Heart right ventricle (tissue), 16 donors: Measurements from ENCODE around the gene WT1. TPM values are rescaled to one million over a fixed set of nuclear protein-coding genes. Genes with fewer than 3 reads are reported as not detected.

Experiments
- ATAC-seq, 8 donors: fragments of 200-7000 bp; cut with Tn5 transposase; one replicate each; pipeline ENCODE4 v1.9.1; 2020; ENCODE audit warnings: mild to moderate bottlenecking in 8 of 8, moderate library complexity in 8 of 8, moderate number of reproducible peaks in 1 of 8
- DNase-seq, 2 donors: peaks; one replicate each; pipeline ENCODE4 v3.0.0-alpha.2; 2020
- H3K27ac ChIP-seq, 10 donors: fragments of 200-600 bp; sonication (generic) in 2 of 10; one replicate each; pipeline versions ENCODE4 v1.5.0 to v1.8.0; 2020 to 2022; ENCODE audit warnings: mild to moderate bottlenecking in 3 of 10
- H3K27me3 ChIP-seq, 7 donors: fragments of 200-600 bp; one replicate each; pipeline ENCODE4 v1.8.0; 2021 to 2022; ENCODE audit warnings: mild to moderate bottlenecking in 2 of 7
- H3K36me3 ChIP-seq, 9 donors: fragments of 200-600 bp; sonication (generic) in 1 of 9; one replicate each; pipeline versions ENCODE4 v1.5.0 to v1.8.0; 2020 to 2022; ENCODE audit warnings: mild to moderate bottlenecking in 2 of 9
- H3K4me1 ChIP-seq, 9 donors: fragments of 200-600 bp; sonication (generic) in 1 of 9; one replicate each; pipeline versions ENCODE4 v1.5.0 to v1.8.0; 2020 to 2022; ENCODE audit warnings: mild to moderate bottlenecking in 4 of 9
- H3K4me3 ChIP-seq, 10 donors: fragments of 200-600 bp; sonication (generic) in 2 of 10; one replicate each; pipeline versions ENCODE4 v1.5.0 to v1.8.0; 2020 to 2022; ENCODE audit warnings: mild to moderate bottlenecking in 7 of 10, moderate library complexity in 2 of 10
- H3K9me3 ChIP-seq, 11 donors: fragments of 200-600 bp in 10 of 11; sonication (generic) in 2 of 11; one replicate each; pipeline versions ENCODE4 v1.5.0 to v1.8.0; 2013 to 2022; ENCODE audit warnings: mild to moderate bottlenecking in 2 of 11, control low read depth in 1 of 11, moderate library complexity in 1 of 11
- WGBS, 2 donors: extraction: QIAGEN DNeasy Blood & Tissue Kit; methylation state at CpG; one replicate each; pipeline ENCODE4 v1.1.7; 2013; ENCODE audit warnings: inconsistent platforms in 1 of 2; 5-methylcytosine and 5-hydroxymethylcytosine counted together
- intact Hi-C, 10 donors: fragments of 100-400 bp; cut with DNase I; formaldehyde crosslinking; loops; one replicate each; pipeline versions ENCODE4 v1.11.1 to v1.14.2; 2022
- polyA plus RNA-seq, 2 donors: library from polyadenylated mRNA; stranded (reverse); fragments of 200-250 nt; gene quantifications; one replicate each; pipeline ENCODE4 v1.2.3, GENCODE V29; 2013
- total RNA-seq, 10 donors: library from RNA; stranded (reverse); fragmentation: NEBNext Ultra II Directional in 3 of 10; extraction: Animal tissue kit (Norgen Biotek cat#: 25700) in 3 of 10; gene quantifications; one replicate each; pipeline versions ENCODE4 v1.2.1 to v1.2.4, GENCODE V29; 2021 to 2023
- TF ChIP-seq, protein P1 (sequence below), 9 donors: fragments of 200-600 bp; sonication (generic) in 2 of 9; IDR thresholded peaks; one replicate each; pipeline versions ENCODE4 v1.5.0 to v1.8.0; 2021 to 2022; ENCODE audit warnings: antibody characterized with exemption in 9 of 9, mild to moderate bottlenecking in 5 of 9, moderate library complexity in 1 of 9
- donor health status: Arrhythmogenic right ventricular cardiomyopathy.
- donor health status: ischemic (EF 13 %, LVEDD 7.1; RV severe dilation, severe dysfunction).
- donor health status: healthy with polysubstance abuse.
- donor health status: DM: no; HTN: yes; CAD: no.
- donor health status: DM: no; HTN: no; CAD: no.
- donor health status: ischemic (EF 25% LVEDD 6.9; RV normal size, moderate dysfunction).
- donor health status: ischemic (EF 25% LVEDD 5.7; RV mildly dilated, moderate dysfunction).
- donor health status: healthy.
- donor health status: DM: yes; HTN: yes; CAD: no.
- donor health status: Ischemic cardiomyopathy.
- donor health status: ischemic (EF 35%, LVEDD 5.7; RV mildly dilated, moderate dysfunction).
- donor health status: nonischemic (EF 11% LVEDD 7.7; RV severe dilation, severe dysfunction).
- donor health status: DM: yes; HTN: yes; CAD: no.
- donor health status: PGD.
- donor health status: ischemic (EF 29% LVEDD 5.4; RV normal size, mild dysfunction).
- donor health status: nonischemic (EF 23%, LVEDD 6.1; RV moderate dilation, normal function).

The WT1 gene
- total and polyA plus RNA-seq, 12 donors = 1.2 to 4.6 (median 2.8) TPM

DNA sequence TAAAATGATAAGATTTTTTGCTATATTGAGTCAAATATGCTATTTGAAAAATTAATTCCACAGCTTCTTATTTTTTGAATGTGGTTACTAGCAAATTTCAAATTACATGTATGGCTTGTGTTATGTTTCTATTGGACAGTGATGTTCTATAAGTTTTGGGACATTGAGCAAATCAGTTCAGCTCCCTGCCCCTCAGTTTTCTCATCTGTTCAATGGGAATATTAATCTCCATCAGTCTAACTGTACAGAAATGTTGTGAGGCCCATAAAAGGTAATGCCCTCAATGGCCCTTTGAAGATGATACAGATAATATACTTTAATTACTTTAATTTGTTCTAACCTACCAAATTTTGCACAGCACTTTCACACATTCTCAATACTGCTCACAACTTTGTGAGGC lies 15.2 kb downstream of the WT1 start:
- intact Hi-C loops = loop anchor here in 1 of 10 donors (10.0 kb wide), 1 partner anchor 1635 kb away; the partner anchor contains the start of gene CAPRIN1
- peaks cover 0 to 19% (median 0%) of the 10 kb centered on the region in 9 donors for H3K36me3 ChIP-seq
- H3K4me3 ChIP-seq = no peak overlapping the region
- TF ChIP-seq, protein P1, sequence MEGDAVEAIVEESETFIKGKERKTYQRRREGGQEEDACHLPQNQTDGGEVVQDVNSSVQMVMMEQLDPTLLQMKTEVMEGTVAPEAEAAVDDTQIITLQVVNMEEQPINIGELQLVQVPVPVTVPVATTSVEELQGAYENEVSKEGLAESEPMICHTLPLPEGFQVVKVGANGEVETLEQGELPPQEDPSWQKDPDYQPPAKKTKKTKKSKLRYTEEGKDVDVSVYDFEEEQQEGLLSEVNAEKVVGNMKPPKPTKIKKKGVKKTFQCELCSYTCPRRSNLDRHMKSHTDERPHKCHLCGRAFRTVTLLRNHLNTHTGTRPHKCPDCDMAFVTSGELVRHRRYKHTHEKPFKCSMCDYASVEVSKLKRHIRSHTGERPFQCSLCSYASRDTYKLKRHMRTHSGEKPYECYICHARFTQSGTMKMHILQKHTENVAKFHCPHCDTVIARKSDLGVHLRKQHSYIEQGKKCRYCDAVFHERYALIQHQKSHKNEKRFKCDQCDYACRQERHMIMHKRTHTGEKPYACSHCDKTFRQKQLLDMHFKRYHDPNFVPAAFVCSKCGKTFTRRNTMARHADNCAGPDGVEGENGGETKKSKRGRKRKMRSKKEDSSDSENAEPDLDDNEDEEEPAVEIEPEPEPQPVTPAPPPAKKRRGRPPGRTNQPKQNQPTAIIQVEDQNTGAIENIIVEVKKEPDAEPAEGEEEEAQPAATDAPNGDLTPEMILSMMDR (IDR thresholded peaks at IDR 0.05) = no peak
- H3K27me3 ChIP-seq = peaks cover 0 to 31% (median 6%) of the 10 kb centered on the region in 7 donors
- peak overlapping the region in 4 of 10 donors; percentile 37 to 71 (median 62) for H3K27ac ChIP-seq
- no peak for ATAC-seq
- no peak for DNase-seq
- no peaks in the 10 kb centered on the region for H3K9me3 ChIP-seq
- peaks cover 0 to 33% (median 19%) of the 10 kb centered on the region in 9 donors for H3K4me1 ChIP-seq

DNA sequence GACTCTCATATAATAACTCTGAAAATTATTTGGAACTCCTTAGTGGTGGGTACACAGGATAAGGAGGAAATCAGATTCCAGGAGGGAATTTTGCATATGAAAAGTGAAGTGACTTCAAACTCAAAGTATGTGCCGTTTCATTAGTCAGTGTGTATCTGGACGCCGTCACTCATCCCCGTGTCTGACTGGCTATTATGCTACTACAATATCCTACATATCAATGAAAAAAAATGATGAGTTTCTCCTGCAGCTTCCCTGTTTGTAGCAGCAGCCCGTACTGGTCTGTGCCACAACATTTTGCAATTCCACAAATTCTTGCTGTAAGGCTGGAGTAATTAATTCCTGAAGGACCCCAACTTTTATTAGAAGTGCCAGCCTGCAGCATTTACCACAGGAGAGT lies 16.5 kb downstream of the WT1 start:
- no peak overlapping the region for H3K27ac ChIP-seq
- peaks cover 0 to 24% (median 3%) of the 10 kb centered on the region in 7 donors for H3K27me3 ChIP-seq

DNA sequence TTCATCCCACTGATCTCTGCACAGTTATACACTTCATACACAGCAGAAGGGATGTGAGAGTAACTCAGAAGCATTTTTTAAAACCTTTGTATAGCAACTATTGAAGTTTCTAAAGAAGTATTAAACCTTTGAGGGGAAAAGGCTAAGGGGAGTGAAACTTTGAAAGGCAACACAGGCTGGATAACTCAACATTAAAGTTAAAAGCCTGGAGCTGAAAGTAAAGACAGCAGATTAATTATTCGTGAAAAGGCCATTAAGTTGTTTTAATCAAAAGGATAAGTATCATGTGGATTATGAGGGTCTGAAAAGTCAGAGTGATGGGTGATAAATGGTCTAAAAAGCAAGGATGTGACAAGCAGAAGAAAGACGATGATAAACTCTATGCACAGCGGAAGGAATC lies 17.5 kb downstream of the WT1 start:
- no peak overlapping the region for H3K4me3 ChIP-seq
- ATAC-seq (no peak), DNase-seq (no peak)
- peaks cover 0 to 29% (median 19%) of the 10 kb centered on the region in 9 donors for H3K4me1 ChIP-seq
- WGBS, 2 donors = 89 to 91% methylated on average over 3 of the region's 3 CpGs
- intact Hi-C loops = no loop called here
- H3K27ac ChIP-seq = no peak overlapping the region
- H3K27me3 ChIP-seq = peaks cover 0 to 22% (median 3%) of the 10 kb centered on the region in 7 donors
- peaks cover 0 to 28% (median 0%) of the 10 kb centered on the region in 9 donors for H3K36me3 ChIP-seq
- TF ChIP-seq, protein P1 (IDR thresholded peaks at IDR 0.05) = no peak
- no peaks in the 10 kb centered on the region for H3K9me3 ChIP-seq

More for the DNA sequence above, 16.5 kb downstream of the WT1 start:
- 56% methylated on average over 5 of the region's 5 CpGs for WGBS, 2 donors
- ATAC-seq (no peak), DNase-seq (no peak)
- H3K9me3 ChIP-seq = no peaks in the 10 kb centered on the region
- intact Hi-C loops = no loop called here
- H3K36me3 ChIP-seq = peaks cover 0 to 28% (median 0%) of the 10 kb centered on the region in 9 donors
- TF ChIP-seq, protein P1 (IDR thresholded peaks at IDR 0.05) = no peak
- H3K4me3 ChIP-seq = no peak overlapping the region
- peaks cover 0 to 33% (median 19%) of the 10 kb centered on the region in 9 donors for H3K4me1 ChIP-seq

DNA sequence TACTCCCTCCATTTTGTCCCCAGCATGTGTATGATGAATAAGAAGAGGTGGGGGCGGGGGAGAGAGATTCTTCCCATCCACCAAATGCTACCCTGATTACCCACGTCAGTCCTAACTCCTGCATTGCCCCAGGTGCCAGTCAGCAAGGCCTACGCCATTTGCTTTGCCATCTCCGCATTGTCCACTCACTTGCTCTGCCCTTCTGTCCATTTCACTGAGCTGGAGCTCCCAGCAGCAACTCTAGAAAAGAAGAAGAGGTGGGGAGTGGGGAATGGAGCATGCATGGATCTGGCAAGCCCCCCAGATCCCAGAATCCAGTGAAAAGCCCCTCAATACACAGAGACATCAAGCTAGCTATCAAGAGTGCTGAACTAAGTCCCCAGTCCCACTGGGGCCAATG lies 19.0 kb downstream of the WT1 start:
- DNase-seq = no peak
- Histone ChIP-seq H3K4me1 (peaks cover 0 to 22% (median 11%) of the 10 kb centered on the region in 9 donors), H3K27ac (no peak overlapping the region), H3K9me3 (no peaks in the 10 kb centered on the region), H3K4me3 (no peak overlapping the region), H3K27me3 (peaks cover 0 to 14% (median 3%) of the 10 kb centered on the region in 7 donors), H3K36me3 (peaks cover 0 to 28% (median 0%) of the 10 kb centered on the region in 9 donors)
- TF ChIP-seq, protein P1 (IDR thresholded peaks at IDR 0.05) = no peak
- WGBS, 2 donors = 91 to 96% methylated on average over 4 of the region's 4 CpGs
- intact Hi-C loops = no loop called here
- ATAC-seq = no peak
